Fibroblast of peridontal ligament (primary cell): ENCODE measurements around the gene CYREN.

ENCODE experiments used
- DNase-seq: peaks from one replicate; pipeline ENCODE4 v3.0.0-alpha.2; 2010; ENCODE audit errors: extremely low read depth

CYREN gene

GRCh38 chr7:135159359-135160085 is 11.0 kb downstream of the CYREN start:
- DNase-seq, result peak; percentile 22

DNA sequence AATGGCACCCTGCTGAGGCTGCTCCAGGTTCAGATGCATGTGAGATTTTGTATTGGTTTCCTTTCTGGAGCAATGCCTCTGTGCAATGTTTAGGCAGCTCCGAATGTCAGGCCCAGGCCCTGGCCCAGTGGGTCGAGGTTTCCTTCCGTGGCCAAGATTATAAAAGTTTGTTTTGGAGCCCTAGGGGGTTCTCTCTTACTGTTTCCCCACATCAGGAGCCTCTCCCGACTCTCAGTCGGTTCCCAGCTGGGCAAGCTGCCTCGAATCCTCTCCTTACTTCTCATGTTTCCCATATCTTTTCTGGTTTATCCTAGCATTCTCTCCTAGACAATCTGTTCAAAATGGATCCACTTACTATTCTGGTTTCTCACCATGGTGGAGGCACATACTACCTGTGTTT is 11.6 kb downstream of the CYREN start:
- DNase-seq, result peak; percentile 27

DNA sequence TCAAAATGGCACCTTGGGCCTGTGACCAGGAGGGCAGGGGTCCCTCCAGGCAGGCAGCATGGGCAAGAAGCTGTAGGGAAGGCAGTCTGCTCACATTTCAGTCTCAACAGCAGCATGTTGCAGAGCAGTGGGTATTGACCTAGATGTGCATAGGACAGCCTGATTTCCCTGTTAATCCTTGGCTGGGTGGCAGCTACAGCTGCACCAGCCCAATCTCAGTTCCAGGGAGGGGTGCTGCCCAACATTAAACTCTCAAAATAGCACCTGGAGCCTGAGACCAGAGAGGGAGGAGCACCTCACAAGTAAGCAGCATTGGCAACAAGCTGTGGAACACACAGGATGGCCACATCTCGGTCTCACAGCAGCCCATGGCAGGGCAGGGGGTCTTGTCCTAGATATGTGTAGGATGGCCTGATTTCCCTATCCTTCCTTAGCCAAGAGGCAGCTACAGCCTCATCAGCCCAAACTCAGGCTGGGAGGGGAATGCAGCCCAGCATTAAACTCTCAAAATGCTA is 12.3 kb downstream of the CYREN start:
- DNase-seq, result no peak

DNA sequence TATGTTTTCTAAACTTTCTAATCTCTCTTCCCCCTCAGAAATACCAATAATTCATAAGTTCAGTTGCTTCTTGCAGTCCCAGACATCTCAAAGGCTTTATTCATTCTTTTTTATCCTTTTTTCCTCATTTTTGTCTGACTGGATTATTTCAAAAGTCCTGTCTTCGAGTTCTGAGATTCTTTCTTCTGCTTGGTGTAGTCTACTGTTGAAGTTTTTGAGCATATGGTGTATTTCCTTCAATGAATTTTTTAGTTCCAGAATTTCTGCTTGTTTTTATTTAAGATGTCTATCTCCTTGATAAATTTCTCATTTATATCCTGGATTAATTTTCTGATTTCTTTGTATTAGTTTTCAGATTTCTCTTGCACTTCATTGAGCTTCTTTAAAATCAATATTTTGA is 14.2 kb downstream of the CYREN start:
- no peak for DNase-seq

GRCh38 chr7:135154734-135155133 is 15.8 kb downstream of the CYREN start:
- no peak for DNase-seq

DNA sequence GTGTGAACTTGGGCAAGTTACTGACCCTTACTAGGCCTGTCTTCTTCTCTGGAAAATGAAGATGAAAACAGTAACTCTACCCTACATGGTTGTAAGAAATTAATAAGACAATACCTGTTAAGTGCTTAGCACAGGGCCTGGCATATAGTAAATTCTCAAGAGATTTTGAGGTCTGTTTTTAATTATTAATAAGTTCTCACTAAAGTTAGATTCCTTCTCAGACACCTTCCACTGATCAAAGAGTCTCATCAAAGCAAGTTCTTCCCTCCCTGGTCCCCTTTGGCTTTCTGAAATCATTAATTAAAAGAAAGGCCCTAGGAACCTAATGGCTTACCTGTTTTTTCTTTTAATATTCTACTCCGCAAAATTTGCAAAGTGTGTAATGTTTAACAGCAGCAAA is 18.1 kb downstream of the CYREN start:
- no peak for DNase-seq

DNA sequence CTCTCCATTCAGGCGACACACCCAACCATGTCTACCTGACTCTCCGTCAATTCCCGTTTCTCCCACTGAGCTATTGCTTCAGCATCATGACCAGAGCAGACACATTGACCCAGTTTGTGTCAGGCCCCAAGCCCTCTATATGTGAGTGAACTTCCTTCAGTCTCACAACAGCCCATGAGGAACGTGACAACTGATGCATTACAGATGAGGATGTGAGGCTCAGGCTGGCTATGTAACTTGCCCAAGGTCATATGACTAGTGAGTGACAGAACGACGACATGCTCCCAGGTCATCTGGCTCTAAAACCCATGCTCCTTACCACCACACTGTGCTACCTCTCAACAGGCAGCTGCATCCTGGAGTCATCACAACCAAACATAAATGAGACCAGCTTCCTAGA is 19.0 kb downstream of the CYREN start:
- no peak for DNase-seq

DNA sequence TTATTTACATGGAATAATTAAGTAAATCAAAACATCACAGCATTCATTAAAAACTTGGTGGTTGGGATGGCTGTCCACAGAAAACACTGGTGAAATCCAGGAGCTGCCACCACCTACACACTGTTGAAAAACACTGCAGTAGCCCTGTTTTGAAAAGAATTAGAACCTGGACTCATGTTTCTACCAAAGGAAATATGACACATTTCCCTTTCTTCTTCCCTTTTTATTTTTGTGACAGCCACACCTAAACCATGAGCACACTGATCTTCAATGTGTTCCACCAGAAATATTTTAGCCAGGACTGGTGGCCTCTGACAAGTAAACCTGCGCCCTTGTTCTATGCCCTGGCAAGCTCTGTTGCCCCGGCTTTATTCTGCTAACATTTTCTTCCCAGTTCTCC is 19.4 kb downstream of the CYREN start:
- no peak for DNase-seq

DNA sequence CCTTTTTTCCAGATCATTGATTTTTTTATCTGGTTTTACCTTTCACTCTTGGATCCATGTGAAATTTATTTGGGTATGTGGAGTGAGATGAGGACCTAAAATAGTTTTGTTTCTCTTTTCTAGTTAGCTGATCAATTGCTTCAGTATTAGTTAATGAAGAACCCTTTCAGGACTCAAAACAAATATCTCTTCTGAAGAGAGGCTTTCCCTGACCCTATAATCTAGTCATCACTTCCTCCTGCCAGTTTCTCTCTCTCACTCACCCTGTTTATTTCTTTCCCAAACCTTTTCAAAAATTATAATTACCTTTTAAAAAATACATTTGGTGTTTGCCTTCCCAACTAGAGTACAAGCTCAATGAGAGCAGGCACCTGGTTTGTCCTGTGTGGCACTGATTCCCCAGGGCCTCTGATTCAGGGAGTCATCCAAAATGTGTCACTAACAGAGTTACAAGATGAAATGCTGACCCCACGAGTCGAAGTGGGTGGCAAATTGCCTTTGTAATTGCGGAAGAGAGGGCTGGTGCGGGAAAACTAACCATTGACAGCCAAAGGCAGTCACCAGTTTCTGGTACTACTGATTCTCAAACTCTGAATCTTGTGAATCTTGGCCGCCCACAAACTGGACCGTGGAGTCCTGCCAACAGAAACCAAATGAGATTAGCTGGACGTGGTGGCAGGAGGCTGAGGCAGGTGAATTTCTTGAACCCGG is 20.3 kb downstream of the CYREN start:
- no peak for DNase-seq

DNA sequence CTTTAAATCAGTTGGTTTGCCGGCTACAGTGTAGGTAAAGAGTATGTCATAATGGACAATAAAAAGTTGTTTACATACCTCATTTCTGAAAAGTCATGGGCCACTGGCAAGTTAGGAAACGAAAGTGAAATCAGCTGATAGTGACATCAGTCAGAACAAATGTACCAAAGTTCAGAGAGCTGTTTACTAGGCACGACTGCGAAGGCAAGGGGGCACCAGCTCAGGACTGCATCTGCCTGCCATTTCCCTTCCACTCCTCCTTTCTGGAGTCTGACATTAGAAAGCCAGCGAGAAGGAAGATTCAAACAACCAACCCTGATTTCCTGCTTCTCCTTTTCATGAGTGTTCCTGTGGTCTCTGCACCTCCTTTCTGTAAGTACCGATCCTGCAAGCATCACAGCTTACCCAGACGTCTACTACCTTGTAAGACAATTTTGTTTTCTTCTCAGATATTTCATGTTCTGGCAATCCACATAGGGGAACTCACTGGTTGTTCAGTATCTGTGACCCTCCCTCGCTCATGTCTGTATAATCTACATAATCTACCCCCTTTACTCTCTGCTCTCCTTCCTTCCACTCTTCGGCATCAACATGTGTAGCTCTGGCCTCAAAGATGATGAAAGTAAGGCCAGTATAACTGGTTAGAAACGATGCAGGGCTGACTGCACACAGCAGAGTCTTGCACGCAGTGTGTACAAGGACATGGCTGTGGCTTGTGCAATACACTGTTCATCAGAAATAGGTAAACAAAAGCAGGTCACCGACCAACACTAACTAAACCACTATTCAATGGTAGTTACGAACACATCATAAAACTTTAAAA is 22.4 kb downstream of the CYREN start, which contains the start of gene TMEM140:
Gene TMEM140 (plus strand): TSS at position 174 of the 823 bp plus-strand sequence. CDS start 16,370 bp downstream, outside the sequence.
- peak; percentile 85 for DNase-seq

- DNase-seq, result peak; percentile 80
These were observed 23.1 kb downstream of the CYREN start for GRCh38 chr7:135147341-135147898.

- DNase-seq, result no peak
These were observed 26.4 kb downstream of the CYREN start for GRCh38 chr7:135143885-135144668.

DNA sequence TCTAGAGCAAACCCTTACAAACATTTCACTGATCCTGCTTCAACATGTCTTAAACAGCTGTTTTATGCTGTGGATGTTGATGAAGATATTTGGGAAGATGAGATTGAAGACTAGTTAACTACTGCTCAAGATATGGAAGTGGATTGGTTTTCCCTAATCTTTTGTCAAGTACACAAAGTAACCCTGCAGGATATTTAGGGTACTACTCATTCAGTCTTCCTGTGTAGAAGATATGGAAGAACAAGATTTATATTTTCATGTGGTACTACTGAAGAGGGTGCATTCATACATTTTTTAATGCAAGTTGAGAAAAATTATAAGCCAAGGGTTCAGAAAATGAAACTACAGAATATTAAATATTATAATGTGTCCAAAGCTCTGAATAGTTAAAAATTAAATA is 40.9 kb downstream of the CYREN start:
- no peak for DNase-seq

DNA sequence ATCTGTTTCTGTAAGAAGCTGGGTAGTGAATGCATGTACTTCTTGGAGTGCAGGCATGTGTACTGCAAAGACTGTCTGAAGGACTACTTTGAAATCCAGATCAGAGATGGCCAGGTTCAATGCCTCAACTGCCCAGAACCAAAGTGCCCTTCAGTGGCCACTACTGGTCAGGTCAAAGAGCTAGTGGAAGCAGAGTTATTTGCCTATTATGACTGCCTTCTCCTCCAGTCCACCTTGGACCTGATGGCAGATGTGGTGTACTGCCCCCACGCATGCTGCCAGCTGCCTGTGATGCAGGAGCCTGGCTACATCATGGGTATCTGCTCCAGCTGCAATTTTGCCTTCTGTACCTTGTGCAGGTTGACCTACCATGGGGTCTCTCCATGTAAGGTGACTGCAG is 41.6 kb downstream of the CYREN start:
- DNase-seq, result no peak

DNA sequence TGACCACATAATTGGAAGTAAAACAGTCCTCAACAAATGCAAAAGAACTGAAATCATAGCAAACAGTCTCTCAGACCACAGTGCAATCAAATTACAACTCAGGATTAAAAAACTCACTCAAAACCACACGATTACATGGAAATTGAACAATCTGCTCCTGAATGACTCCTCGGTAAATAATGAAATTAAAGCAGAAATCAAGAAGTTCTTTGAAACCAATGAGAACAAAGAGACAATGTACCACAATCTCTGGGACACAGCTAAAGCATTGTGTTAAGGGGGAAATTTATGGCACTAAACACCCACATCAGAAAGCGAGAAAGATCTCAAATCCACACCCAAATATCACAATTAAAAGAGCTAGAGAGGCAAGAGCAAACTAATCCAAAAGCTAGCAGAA is 45.9 kb downstream of the CYREN start:
- peak; percentile 29 for DNase-seq

DNA sequence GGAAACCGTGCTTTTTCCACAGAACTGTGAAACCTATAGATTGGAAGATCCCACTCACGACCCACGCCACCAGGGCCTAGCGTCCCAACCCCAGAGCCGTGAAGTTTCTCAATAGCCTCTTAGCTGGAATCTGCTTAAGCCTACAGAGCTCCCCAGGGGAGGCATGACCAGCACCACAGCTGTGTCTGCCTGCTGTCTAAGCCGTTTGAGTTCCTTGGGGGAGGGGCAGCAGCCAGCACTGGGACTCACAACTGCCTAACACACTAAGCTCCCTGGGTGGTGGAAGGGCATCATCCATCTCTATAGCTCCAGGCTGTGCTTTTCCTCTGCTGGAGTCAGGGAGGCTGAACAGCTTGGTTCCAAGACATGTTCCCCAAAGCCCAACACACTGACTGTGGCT is 48.6 kb downstream of the CYREN start:
- DNase-seq, result no peak

GRCh38 chr7:135117096-135117495 is 53.4 kb downstream of the CYREN start:
- DNase-seq, result no peak
